HL-60/S4 (cell line): ENCODE results near the gene GPX1.
"Not testable (repeated sequence)": the region's sequence is repeated elsewhere in the genome, so short reads cannot be mapped to it uniquely, and the experiment has no call there.

ENCODE experiments used
- in situ Hi-C: fragments of 300-500 bp; cut with MboI; formaldehyde crosslinking; loops from 2 replicates; pipeline ENCODE4 v1.14.3; 2022; ENCODE audit warnings: low sequenced_read_pairs

Gene GPX1

DNA sequence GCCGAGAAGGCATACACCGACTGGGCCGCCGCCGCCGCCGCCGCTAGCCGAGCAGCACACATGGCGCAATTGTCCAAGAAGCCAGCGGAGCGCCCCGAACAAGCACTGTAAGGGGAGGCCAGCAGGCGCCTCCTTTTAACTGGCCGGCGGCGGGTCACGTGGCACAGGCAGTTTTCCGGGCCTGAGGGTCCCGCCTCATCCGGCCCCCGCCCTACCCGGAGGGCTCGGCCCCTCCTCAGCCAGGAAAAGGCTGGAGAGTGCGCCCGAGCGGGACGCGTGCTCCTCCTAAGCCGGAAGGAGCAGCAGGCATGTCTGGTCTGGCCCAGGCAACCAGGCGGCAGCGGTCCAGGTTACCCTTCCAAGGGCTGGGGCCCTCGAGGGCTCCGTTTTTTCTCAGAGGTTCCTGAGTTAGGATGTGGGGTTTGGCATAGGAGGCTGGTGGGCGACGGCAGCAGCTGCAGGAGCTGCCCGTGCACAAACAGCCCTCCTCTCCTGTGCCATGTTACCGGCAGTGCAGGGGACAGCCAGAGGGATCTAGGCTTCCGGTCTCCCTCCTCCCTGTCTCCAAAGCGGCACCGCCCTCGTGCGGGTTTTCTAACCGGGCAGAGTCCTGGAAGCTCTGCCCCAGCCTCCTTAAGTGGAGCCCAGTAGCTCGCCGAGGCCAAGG lies at the start of gene GPX1:
GPX1 (minus strand) TSS at position 137 of the 667 bp plus-strand sequence; CDS start at position 62, 75 bp downstream.
- in situ Hi-C loops, result no loop called here

DNA sequence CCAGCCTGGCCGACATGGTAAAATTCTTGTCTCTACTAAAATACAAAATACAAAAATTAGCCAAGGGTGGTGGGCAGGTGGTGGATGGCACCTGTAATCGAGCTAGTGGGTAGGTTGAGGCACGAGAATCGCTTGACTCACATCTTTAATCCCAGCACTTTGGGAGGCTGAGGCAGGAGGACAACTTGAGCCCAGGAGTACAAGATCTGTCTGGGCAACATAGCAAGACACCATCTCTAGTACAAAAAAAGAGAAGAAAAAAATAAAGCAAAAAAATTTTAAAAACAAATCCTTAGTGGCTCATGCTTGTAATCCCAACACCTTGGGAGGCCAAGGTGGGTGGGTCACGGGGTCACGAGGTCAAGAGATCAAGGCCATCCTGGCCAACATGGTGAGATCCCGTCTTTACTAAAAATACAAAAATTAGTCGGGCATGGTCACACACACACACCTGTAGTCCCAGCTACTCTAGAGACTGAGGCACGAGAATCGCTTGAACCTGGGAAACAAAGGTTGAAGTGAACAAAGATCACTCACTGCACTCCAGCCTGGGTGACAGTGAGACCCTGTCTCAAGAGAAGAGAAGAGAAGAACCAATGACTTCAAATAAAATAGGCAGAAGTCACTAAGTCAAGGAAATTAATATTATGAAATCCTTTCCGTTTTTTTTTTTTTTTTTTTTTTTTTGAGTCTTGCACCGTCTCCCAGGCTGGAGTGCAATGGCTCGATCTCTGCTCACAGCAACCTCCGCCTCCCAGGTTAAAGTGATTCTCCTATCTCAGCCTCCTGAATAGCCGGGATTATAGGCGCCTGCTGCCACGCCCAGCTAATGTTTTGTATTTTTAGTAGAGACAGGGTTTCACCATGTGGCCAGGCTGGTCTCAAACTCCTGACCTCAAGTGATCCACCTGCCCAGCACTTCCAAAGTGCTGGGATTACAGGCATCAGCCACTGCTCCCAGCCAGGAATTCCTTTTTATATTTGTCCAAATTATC lies 48.7 kb upstream of the GPX1 start:
- in situ Hi-C loops, result no loop called here

- in situ Hi-C loops, result not testable (repeated sequence)
These were observed 47.4 kb upstream of the GPX1 start for GRCh38 chr3:49405570-49405969.

- in situ Hi-C loops, result no loop called here
These were observed 45.7 kb upstream of the GPX1 start for GRCh38 chr3:49403891-49404290.

DNA sequence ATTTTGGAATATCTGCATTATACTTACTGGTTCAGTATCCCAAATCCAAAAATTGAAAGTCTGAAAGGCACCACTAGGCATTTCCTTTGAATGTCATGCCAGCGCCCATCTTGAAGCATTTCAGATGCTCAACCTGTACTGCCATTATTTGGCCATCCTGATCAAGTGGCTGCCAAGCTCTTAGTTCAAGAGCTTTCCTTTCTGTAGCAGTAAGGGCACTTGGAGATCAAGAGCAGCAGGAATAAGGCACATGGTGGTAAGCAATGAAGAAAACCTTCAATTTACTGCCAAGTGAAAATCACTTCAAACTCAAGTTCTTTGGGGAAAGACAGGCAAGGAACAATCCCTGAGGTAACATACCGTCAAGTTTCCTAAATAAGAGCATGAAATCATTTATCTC lies 43.6 kb upstream of the GPX1 start:
- in situ Hi-C loops, result no loop called here

DNA sequence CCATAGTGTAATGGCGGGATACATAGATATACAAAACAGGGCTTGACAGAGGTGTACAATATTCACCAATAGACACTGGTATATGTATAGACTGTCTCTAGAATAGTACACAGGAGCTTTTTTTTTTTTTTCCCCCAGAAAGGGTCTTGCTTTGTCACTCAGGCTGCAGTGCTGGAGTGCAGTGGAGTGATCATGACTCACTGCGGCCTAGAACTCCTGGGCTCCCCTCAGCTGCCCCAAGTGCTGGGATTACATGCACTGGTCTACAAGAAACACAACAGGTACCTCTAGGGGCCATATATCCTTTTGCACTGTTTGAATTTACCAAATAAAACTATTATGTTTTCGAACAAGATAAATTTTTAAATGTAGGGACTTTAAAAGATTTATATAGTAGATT lies 41.3 kb upstream of the GPX1 start:
- in situ Hi-C loops, result no loop called here

DNA sequence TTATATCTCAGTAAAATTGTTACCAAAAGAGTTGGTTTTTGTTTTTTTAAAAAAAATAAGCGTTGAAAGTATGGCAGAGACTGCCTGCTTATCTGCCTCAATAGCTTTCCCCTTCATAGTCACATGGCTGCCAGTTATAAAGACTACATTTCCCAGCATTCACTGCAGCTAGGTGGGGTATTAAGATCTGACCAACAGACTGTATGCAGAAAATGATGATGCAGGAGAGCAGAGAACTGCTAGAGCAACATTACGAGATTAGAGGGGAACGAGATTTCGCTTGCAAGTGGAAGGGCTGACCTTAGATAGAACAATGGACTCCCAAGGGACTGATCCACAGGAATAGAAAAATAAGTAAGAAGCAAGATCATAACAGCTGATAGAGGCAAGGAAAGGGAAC lies 39.3 kb upstream of the GPX1 start:
- in situ Hi-C loops, result no loop called here

DNA sequence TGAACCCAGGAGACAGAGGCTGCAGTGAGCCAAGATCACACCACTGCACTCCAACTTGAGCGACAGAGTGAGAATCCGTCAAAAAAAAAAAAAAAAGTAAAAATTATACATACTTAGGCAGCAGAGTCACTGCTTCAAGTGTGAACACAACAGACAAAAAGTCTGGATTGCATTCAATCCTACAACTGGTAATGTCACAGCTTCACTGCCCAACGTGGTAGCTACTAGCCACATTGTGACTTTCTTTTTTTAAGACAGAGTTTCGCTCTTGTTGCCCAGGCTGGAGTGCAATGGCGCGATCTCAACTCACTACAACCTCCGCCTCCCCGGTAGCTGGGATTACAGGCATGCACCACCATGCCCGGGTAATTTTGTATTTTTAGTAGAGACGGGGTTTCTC lies 33.2 kb upstream of the GPX1 start:
- in situ Hi-C loops, result not testable (repeated sequence)

DNA sequence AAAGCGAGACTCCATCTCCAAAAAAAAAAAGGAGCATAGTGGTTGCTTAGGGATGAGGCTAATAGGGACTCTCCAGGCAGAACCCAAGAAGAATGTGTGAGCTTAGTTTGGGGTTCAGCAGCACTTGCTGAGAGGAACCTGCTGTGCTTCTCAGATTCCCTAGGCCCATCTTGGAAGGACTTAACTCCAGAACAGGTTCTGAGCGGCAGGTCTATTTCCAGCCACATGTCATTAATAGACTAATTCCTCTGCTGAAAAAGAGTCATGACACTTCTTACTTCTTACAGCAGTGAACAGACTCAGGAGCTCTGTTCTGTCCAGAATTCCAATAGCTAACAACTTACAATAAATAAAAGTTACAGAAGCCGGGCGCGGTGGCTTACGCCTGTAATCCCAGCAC lies 31.1 kb upstream of the GPX1 start:
- in situ Hi-C loops, result no loop called here

- in situ Hi-C loops, result no loop called here
These were observed 30.2 kb upstream of the GPX1 start for GRCh38 chr3:49388289-49388820.

DNA sequence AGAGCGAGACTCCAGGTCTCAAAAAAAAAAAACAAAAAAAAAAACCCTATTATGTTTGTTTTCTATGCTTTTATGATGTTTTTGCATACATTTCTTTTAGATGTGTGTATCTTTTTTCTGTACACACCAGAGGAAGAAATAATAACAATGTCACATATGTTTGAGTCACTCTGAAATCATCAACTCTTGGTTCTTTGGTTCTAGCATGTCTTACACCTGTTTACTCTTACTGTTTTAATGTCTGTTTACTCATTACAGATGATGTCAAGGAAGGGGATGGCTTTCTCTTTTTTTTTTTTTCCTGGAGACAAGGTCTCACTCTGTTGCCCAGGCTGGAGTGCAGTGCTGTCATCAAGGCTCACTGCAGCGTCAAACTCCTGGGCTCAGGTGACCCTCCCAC lies 29.6 kb upstream of the GPX1 start:
- in situ Hi-C loops, result no loop called here

DNA sequence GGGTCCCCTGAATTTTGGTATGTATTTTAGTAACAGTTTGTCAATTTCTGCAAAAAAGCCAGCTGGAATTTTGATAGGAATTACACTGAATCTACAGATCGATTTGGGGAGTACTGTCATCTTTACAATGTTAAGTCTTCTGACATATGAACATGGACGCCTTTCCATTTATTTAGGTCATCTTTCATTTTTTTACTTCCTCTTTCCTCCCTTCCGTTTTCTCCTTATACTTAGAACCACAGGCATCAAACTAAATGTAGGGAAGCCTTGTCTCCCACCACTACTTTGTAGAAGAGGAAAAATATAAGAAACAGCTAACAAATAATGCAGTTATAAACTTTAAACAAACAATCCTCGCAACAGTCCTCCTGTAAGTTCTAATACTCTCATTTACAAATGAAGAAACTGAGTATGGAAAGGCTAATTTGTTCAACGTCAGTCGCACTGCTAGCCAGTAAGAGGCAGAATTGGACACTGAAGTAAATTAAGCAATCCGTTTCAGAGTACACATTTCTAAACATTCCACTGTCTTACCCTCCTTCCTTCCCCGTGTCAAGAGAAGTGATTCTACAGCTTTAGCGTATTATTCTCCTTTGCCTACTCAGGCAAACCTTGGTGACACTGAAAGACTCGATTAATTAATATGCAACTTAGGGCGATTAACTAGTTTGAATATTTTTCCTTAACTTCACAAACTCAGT lies 28.1 kb upstream of the GPX1 start:
- in situ Hi-C loops, result no loop called here

- in situ Hi-C loops, result no loop called here
These were observed 27.5 kb upstream of the GPX1 start for GRCh38 chr3:49385617-49386016.

DNA sequence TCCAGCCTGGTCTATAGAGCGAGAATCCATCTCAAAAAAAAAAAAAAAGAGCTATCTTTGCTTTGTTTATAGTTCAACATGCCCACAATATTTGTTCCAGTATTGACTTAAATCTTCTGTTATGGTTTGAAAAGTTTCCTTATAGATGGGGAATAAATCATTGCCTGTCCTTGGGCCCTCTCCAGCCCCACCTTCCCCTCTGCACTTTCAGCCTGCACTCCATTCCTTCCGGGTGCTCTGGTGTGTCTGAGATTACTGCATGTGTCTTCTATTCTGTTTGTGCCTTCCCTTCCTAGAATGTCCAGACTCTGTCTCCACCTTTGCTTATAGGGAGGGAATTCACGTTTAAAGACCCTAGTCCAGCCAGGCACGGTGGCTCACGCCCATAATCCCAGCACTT lies 25.2 kb upstream of the GPX1 start:
- in situ Hi-C loops, result no loop called here

DNA sequence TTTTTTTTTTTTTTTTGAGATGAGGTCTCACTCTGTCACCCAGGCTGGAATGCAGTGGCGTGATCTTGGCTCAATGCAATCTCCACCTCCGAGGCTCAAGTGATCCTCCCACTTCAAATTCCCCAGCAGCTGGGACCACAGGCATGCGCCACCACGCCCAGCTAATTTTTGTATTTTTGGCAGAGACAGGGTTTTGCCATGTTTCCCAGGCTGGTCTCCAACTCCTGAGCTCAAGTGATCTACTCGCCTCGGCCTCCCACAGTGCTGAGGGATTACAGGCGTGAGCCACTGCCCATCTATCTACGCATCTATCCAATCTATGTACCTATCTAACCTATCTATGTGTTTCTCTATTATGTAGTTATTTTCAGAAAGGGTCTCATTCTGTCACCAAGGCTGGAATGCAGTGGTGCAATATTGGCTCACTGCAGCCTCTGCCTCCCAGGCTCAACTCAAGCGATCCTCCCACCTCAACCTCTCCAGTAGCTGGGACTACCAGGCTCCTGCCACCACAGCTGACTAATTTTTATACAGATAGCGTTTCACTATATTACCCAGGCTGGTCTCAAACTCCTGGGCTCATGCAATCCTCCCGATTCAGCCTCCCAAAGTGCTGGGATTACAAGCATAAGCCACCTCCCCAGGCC lies 20.2 kb upstream of the GPX1 start:
- in situ Hi-C loops, result no loop called here

- in situ Hi-C loops, result no loop called here
These were observed 19.3 kb upstream of the GPX1 start for GRCh38 chr3:49377483-49377882.

DNA sequence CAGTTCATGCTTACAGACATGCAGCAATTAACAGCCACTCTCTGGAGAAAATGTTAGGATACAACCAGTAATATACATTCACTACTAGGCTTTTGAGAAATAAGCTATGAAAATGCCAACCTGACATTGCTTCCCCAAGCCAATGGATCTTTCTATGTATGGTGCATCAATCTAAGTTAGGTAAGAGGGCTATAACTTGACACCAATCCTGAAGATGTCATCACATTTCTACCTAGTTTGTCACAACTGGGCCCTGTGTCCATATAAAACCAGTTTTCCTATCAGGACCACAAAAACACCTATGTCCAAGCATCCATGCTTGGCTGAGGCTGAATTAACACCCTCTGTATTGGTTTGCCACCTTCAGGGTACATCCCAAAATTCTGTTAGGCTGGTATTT lies 13.8 kb upstream of the GPX1 start:
- in situ Hi-C loops, result no loop called here

- in situ Hi-C loops, result no loop called here
These were observed 12.6 kb upstream of the GPX1 start for GRCh38 chr3:49370585-49371290.

- in situ Hi-C loops, result no loop called here
These were observed 4.4 kb upstream of the GPX1 start for GRCh38 chr3:49362561-49362960.

- in situ Hi-C loops, result no loop called here
These were observed 1.5 kb upstream of the GPX1 start for GRCh38 chr3:49359623-49360022.
